Measurements from ENCODE around the gene GCN1. TPM values are rescaled to one million over a fixed set of nuclear protein-coding genes. Genes with fewer than 3 reads are reported as not detected.

Gene GCN1
- total and polyA plus RNA-seq, 10 of the 15 experiments (the other 5 are each of a cell fraction or from before 2014, with no cell fraction given) = 10.8 to 150 (median 58.3) TPM

- TF ChIP-seq ETV6 (conservative IDR thresholded peaks at IDR 0.05 in 1 of 2, IDR thresholded peaks at IDR 0.05 in 1 of 2; ENCODE audit: borderline replicate concordance in 1 of 2, low read depth in 1 of 2) (peak in 1 of 2 experiments; percentile 91; a peak in 2 of 4 replicates), MEF2B (IDR thresholded peaks at IDR 0.05; ENCODE audit: partially characterized antibody, poor library complexity, severe bottlenecking) (no peak), RCOR1 (conservative IDR thresholded peaks at IDR 0.05; ENCODE audit: low read depth, low read length) (no peak), ASH2L (IDR thresholded peaks at IDR 0.05; ENCODE audit: borderline replicate concordance, low read depth) (no peak), RFX5 (IDR thresholded peaks at IDR 0.05; ENCODE audit: low read depth, low read length) (no peak), KLF5 (IDR thresholded peaks at IDR 0.05; ENCODE audit: partially characterized antibody) (peak; percentile 81), MTA2 (IDR thresholded peaks at IDR 0.05; ENCODE audit: low read depth) (no peak), NFYA (IDR thresholded peaks at IDR 0.05; ENCODE audit: borderline replicate concordance, low read depth, low read length) (no peak), DPF2 (IDR thresholded peaks at IDR 0.05) (peak; percentile 76), ZNF274 (IDR thresholded peaks at IDR 0.05; ENCODE audit: insufficient read depth, insufficient read length) (no peak), CBX5 (IDR thresholded peaks at IDR 0.05; ENCODE audit: low read depth) (no peak), SUPT20H (IDR thresholded peaks at IDR 0.05; ENCODE audit: borderline replicate concordance, control insufficient read depth, low read depth, low read length) (no peak), ATF3 (IDR thresholded peaks at IDR 0.05; ENCODE audit: borderline replicate concordance, extremely low read depth, low read depth, low read length) (no peak), NRF1 (conservative IDR thresholded peaks at IDR 0.05; ENCODE audit: low read depth, low read length) (no peak), MTA3 (IDR thresholded peaks at IDR 0.05; ENCODE audit: borderline replicate concordance, low read length) (peak; percentile 68), BRCA1 (IDR thresholded peaks at IDR 0.05; ENCODE audit: low read depth, low read length) (no peak), KDM1A (IDR thresholded peaks at IDR 0.05; ENCODE audit: borderline replicate concordance) (no peak), EED (IDR thresholded peaks at IDR 0.05; ENCODE audit: low read depth) (no peak), NR2F1 (conservative IDR thresholded peaks at IDR 0.05) (peak; percentile 87)
- TF ChIP-seq, protein P1, sequence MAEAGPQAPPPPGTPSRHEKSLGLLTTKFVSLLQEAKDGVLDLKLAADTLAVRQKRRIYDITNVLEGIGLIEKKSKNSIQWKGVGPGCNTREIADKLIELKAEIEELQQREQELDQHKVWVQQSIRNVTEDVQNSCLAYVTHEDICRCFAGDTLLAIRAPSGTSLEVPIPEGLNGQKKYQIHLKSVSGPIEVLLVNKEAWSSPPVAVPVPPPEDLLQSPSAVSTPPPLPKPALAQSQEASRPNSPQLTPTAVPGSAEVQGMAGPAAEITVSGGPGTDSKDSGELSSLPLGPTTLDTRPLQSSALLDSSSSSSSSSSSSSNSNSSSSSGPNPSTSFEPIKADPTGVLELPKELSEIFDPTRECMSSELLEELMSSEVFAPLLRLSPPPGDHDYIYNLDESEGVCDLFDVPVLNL (IDR thresholded peaks at IDR 0.05; ENCODE audit: low read depth, low read length) = no peak
- TF ChIP-seq, protein P2, sequence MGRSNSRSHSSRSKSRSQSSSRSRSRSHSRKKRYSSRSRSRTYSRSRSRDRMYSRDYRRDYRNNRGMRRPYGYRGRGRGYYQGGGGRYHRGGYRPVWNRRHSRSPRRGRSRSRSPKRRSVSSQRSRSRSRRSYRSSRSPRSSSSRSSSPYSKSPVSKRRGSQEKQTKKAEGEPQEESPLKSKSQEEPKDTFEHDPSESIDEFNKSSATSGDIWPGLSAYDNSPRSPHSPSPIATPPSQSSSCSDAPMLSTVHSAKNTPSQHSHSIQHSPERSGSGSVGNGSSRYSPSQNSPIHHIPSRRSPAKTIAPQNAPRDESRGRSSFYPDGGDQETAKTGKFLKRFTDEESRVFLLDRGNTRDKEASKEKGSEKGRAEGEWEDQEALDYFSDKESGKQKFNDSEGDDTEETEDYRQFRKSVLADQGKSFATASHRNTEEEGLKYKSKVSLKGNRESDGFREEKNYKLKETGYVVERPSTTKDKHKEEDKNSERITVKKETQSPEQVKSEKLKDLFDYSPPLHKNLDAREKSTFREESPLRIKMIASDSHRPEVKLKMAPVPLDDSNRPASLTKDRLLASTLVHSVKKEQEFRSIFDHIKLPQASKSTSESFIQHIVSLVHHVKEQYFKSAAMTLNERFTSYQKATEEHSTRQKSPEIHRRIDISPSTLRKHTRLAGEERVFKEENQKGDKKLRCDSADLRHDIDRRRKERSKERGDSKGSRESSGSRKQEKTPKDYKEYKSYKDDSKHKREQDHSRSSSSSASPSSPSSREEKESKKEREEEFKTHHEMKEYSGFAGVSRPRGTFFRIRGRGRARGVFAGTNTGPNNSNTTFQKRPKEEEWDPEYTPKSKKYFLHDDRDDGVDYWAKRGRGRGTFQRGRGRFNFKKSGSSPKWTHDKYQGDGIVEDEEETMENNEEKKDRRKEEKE (IDR thresholded peaks at IDR 0.05) = no peak
- TF ChIP-seq, protein P3, sequence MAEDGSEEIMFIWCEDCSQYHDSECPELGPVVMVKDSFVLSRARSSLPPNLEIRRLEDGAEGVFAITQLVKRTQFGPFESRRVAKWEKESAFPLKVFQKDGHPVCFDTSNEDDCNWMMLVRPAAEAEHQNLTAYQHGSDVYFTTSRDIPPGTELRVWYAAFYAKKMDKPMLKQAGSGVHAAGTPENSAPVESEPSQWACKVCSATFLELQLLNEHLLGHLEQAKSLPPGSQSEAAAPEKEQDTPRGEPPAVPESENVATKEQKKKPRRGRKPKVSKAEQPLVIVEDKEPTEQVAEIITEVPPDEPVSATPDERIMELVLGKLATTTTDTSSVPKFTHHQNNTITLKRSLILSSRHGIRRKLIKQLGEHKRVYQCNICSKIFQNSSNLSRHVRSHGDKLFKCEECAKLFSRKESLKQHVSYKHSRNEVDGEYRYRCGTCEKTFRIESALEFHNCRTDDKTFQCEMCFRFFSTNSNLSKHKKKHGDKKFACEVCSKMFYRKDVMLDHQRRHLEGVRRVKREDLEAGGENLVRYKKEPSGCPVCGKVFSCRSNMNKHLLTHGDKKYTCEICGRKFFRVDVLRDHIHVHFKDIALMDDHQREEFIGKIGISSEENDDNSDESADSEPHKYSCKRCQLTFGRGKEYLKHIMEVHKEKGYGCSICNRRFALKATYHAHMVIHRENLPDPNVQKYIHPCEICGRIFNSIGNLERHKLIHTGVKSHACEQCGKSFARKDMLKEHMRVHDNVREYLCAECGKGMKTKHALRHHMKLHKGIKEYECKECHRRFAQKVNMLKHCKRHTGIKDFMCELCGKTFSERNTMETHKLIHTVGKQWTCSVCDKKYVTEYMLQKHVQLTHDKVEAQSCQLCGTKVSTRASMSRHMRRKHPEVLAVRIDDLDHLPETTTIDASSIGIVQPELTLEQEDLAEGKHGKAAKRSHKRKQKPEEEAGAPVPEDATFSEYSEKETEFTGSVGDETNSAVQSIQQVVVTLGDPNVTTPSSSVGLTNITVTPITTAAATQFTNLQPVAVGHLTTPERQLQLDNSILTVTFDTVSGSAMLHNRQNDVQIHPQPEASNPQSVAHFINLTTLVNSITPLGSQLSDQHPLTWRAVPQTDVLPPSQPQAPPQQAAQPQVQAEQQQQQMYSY (CRISPR knock-in tag; IDR thresholded peaks at IDR 0.05) = no peak
These were observed at the start of gene GCN1 (continued) for GRCh38 chr12:120194534-120195395.
